ENCODE measurements around the gene KIAA1755.

The KIAA1755 gene

DNA sequence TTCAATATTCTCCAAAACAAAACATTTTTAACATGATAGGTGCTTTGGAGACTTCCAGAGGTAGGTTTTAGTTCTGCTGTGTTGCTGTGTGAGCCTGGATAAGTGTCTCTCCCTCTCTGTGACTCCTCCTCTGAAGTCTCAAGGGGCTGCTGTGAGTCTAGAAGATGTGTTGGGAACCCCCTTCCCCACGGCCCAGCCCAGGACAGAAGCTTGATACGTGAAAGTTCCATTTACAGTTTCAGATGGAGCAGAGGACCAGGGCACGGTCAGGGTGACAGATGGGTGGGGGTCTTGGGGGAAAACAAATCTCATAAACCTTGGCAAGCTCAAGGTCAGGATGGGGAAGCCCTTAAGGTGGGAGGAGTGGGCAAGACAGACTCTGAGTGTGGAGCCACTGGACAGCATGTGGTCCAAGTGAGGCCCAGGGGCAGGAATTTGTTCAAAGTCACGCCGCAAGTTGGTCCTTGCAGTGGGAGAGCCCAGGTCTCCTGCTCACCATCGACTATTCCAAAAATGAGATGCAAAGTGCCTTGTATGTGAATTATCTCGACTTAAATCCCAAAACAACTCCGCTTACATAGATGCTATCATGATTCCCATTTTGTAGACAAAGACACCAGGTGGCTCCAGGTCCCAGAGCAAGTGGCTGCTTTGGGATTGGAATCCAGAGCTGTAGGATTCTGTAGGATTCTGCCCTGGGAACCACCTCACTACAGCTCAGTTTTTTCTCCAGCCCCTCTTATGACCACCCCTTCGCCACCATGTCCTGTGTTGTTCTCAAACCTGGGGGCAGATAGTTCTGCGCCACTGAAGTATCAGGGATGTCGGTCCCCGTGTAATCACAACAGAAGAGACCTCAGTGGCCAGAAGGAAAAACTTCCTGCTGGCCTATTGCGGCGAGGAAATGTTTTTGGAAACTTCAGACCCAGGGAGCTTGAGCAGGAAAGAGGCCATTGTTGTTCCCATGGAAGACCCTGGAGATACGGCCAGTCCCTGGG is 97.4 kb downstream of the KIAA1755 start:
- DNase-seq, result no peak

GRCh38 chr20:38162149-38162548 is 98.4 kb downstream of the KIAA1755 start:
- no peak for DNase-seq

GRCh38 chr20:38161412-38161774 is 99.1 kb downstream of the KIAA1755 start:
- no peak for DNase-seq
